Activated CD8-positive, alpha-beta memory T cell treated with anti-CD3 and anti-CD28 coated beads, Interleukin-2, amount 50 U/mL, for 1 hour (primary cell): ENCODE measurements around the gene DRD5.

Experiments
- DNase-seq: peaks from one replicate; pipeline ENCODE4 v3.0.0-alpha.2; 2020; ENCODE audit errors: extremely low read depth

The DRD5 gene

GRCh38 chr4:9816285-9816684, 34.9 kb downstream of the DRD5 start:
- no peak for DNase-seq

- no peak for DNase-seq
Measured at GRCh38 chr4:9820343-9820742, 38.9 kb downstream of the DRD5 start.

- no peak for DNase-seq
Measured at GRCh38 chr4:9825049-9825448, 43.6 kb downstream of the DRD5 start.

GRCh38 chr4:9826551-9826950, 45.1 kb downstream of the DRD5 start:
- no peak for DNase-seq

GRCh38 chr4:9832640-9833039, 51.2 kb downstream of the DRD5 start:
- no peak for DNase-seq

GRCh38 chr4:9833421-9833820, 52.0 kb downstream of the DRD5 start:
- DNase-seq: no peak
